Measurements from ENCODE around the gene SCIMP. TPM values are rescaled to one million over a fixed set of nuclear protein-coding genes. Genes with fewer than 3 reads are reported as not detected.

Gene SCIMP
- not detected in 2 replicates for total RNA-seq
- long read RNA-seq: 0 reads

DNA sequence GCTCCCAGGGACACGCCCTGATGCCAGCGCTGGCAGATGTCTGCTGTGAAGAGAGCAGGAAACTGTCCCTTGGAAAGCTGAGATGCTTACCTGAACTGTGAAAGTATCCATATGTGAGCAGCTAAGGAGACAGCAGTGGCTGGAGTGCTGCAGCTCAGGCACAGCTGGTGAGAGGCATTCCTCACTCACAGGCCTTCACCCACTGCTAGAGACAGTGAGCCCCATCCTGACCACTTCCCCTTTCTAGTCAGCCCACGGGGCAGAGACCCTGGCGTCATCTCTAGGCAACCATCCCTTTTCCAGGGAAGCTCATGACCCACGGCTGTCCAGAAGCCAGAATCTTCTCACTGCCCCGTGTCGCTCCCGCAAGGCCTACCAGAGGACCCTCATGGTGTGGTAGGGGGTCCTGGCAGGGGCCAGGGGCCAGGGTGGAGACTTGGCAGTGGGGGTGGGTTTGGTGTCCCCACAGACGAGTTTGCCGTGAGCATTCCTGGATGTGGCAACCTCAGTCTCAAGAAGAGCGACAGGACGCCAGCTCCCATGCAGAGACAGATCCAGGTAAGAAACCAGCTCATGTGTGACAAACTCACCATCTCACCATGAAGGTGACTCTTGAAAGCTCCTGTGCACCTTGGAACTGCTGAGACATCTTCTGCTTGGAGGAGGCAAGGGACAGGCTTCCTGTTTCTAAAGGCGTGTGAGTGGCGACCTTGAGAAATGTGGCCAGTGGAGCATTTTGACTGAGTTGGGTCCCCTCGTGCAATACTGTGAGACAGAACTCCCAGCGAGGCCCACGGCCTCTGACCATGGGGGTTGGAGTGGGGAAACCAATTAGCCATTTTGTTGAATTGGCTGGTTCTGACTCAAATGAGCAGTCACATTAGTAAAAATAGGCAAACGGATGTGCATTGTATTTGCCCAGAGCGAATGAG lies at the start of gene SCIMP:
Gene SCIMP (minus strand): TSS at position 216 of the 932 bp plus-strand sequence. CDS start 105 bp downstream, at position 111.
- TF ChIP-seq, protein P1, sequence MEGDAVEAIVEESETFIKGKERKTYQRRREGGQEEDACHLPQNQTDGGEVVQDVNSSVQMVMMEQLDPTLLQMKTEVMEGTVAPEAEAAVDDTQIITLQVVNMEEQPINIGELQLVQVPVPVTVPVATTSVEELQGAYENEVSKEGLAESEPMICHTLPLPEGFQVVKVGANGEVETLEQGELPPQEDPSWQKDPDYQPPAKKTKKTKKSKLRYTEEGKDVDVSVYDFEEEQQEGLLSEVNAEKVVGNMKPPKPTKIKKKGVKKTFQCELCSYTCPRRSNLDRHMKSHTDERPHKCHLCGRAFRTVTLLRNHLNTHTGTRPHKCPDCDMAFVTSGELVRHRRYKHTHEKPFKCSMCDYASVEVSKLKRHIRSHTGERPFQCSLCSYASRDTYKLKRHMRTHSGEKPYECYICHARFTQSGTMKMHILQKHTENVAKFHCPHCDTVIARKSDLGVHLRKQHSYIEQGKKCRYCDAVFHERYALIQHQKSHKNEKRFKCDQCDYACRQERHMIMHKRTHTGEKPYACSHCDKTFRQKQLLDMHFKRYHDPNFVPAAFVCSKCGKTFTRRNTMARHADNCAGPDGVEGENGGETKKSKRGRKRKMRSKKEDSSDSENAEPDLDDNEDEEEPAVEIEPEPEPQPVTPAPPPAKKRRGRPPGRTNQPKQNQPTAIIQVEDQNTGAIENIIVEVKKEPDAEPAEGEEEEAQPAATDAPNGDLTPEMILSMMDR (IDR thresholded peaks at IDR 0.05): no peak
- no peak within 1 kb of the TSS for H3K27ac Mint-ChIP-seq (ENCODE audit: unreplicated experiment)
- no peak for DNase-seq (ENCODE audit: extremely low spot score, unreplicated experiment)
- no peaks in the 10 kb centered on the region for H3K9me3 Mint-ChIP-seq (ENCODE audit: unreplicated experiment)
- no peak within 1 kb of the TSS for H3K4me3 Mint-ChIP-seq (ENCODE audit: unreplicated experiment)
- no peaks in the 10 kb centered on the region for H3K27me3 Mint-ChIP-seq (ENCODE audit: unreplicated experiment)
- H3K36me3 Mint-ChIP-seq (ENCODE audit: unreplicated experiment): peaks cover 2% of the 10 kb centered on the region
- H3K4me1 Mint-ChIP-seq (ENCODE audit: unreplicated experiment): no peaks in the 10 kb centered on the region

DNA sequence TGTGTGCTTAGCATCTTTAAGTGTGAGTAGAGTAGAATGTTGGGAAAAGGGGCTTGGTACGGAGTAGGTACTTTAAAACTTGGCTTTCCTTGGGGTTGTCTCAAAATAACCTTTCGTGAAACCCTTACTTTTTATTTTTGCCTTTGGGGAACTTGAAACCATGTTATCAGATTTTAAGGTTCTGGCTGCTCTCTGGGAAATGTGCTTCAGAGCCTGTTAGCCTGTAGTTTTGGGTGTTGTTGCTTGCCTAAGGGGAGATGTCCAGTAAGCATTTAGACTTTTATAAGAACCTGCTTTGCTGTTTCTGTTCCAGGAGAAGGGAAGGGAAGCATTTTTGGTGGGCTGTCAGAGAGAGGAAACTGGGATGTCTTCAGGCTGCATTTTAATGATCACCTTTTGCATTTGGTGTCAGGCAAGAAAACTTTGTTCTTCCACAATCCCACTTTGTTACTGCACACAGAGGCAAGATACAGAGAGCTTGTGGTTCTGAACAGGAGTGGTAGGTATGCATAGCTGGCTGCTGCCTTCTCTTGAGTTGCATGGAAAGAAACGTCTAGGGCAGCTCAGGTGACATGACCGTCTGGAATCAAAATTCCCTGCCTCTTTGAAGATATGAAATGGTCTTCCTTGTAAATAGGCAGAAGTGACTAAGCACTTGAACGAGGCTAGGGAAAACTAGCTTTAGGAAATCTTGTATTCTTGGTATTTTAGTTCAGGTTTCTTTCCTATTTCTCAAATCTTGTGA lies 49.1 kb upstream of the SCIMP start:
- TF ChIP-seq, protein P1 (IDR thresholded peaks at IDR 0.05): no peak
- H3K36me3 Mint-ChIP-seq (ENCODE audit: unreplicated experiment): no peaks in the 10 kb centered on the region
- peak overlapping the region; percentile 83 for H3K4me3 Mint-ChIP-seq (ENCODE audit: unreplicated experiment)
- peak overlapping the region; percentile 62 for H3K27ac Mint-ChIP-seq (ENCODE audit: unreplicated experiment)
- peaks cover 29% of the 10 kb centered on the region for H3K4me1 Mint-ChIP-seq (ENCODE audit: unreplicated experiment)
- DNase-seq (ENCODE audit: extremely low spot score, unreplicated experiment): no peak
- no peaks in the 10 kb centered on the region for H3K27me3 Mint-ChIP-seq (ENCODE audit: unreplicated experiment)
- no peaks in the 10 kb centered on the region for H3K9me3 Mint-ChIP-seq (ENCODE audit: unreplicated experiment)

DNA sequence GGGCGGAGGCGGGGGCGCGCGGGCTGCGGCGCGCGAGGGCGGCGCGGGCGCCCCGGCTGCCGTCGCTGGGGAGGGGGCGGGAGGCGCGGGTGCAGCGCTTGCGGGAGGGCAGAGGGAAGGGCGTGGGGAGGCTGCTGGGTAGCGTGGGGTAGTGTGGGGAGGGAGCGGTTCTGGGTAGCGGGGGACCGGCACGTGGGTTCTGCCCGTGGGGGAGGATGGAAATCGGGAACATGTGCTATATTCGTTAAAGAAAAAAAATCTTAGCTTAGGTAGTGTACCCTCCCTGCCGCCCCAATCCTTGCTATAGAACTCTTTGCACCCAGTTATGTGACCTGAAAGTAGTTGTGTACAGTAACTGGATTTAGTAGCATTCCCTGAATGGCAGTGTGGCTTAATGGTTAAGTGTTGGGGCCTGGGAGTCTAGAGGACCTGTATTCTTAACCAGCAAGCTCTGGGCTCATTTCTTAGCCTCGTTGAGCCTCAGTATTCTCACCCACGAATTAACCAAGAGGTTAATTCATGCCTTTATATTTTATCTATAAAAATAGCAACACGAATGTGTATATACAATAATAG lies 48.1 kb upstream of the SCIMP start:
- Mint-ChIP-seq H3K4me3 (ENCODE audit: unreplicated experiment) (peak overlapping the region; percentile 83), H3K4me1 (ENCODE audit: unreplicated experiment) (peaks cover 27% of the 10 kb centered on the region), H3K27me3 (ENCODE audit: unreplicated experiment) (no peaks in the 10 kb centered on the region), H3K9me3 (ENCODE audit: unreplicated experiment) (no peaks in the 10 kb centered on the region), H3K27ac (ENCODE audit: unreplicated experiment) (peak overlapping the region; percentile 79), H3K36me3 (ENCODE audit: unreplicated experiment) (no peaks in the 10 kb centered on the region)
- TF ChIP-seq, protein P1 (IDR thresholded peaks at IDR 0.05): no peak
- DNase-seq (ENCODE audit: extremely low spot score, unreplicated experiment): no peak

DNA sequence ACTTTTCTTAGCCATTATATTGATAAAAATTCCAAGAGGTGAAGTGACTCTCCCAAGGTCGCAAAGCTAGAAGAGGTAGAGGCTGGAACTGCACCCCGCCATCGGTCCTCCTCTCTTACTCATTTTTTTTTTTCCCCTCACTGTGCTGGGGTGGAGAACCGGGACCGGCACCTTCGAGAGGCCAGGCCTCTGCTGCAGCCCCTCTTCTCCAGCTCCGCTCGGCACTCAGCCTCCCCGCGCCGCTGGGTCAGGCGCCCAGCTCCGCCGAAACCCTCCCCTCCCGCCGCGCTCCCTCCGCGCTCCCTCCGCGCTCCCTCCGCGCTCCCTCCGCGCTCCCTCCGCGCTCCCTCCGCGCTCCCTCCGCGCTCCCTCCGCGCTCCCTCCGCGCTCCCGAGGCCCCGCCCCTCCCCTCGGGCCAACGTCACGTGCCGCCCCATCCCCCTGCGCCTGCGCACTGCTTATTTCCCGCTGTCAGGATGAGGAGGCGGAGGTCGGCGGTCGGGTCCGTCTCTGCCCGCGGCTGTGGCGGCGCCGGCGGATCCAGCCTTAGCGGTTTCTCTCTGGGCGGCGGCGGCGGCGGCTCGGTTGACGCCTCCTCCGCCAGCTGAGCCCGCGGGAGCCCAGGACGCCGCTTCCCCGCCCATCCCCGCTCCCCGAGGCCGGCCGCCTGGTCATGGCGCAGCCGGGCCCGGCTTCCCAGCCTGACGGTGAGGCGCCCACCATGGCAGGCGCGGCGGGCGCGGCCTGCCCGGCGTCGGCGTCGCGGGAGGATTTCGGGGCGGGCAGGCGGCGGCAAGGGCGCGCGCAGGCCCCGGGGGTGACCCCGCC lies 47.4 kb upstream of the SCIMP start, which contains the start of gene RABEP1:
Gene RABEP1 (plus strand): TSS at position 471 of the 828 bp plus-strand sequence. CDS start 203 bp downstream, at position 674.
- no peaks in the 10 kb centered on the region for H3K36me3 Mint-ChIP-seq (ENCODE audit: unreplicated experiment)
- H3K4me3 Mint-ChIP-seq (ENCODE audit: unreplicated experiment): peak within 1 kb of the TSS; percentile 83
- TF ChIP-seq, protein P1 (IDR thresholded peaks at IDR 0.05): peak; percentile 29
- DNase-seq (ENCODE audit: extremely low spot score, unreplicated experiment): peak; percentile 98
- H3K27ac Mint-ChIP-seq (ENCODE audit: unreplicated experiment): peak within 1 kb of the TSS; percentile 79
- no peaks in the 10 kb centered on the region for H3K9me3 Mint-ChIP-seq (ENCODE audit: unreplicated experiment)
- H3K4me1 Mint-ChIP-seq (ENCODE audit: unreplicated experiment): peaks cover 27% of the 10 kb centered on the region
- no peaks in the 10 kb centered on the region for H3K27me3 Mint-ChIP-seq (ENCODE audit: unreplicated experiment)
